COLO829 (cell line): ENCODE data around the gene TMED4.
"Not testable (repeated sequence)": the region's sequence is repeated elsewhere in the genome, so short reads cannot be mapped to it uniquely, and the experiment has no call there.

Experiments used
- DNase-seq: peaks from one replicate; pipeline ENCODE4 v3.0.0; 2012; ENCODE audit warnings: low spot score

Gene TMED4

GRCh38 chr7:44568771-44569560 lies 13.1 kb downstream of the TMED4 start:
- DNase-seq = no peak

DNA sequence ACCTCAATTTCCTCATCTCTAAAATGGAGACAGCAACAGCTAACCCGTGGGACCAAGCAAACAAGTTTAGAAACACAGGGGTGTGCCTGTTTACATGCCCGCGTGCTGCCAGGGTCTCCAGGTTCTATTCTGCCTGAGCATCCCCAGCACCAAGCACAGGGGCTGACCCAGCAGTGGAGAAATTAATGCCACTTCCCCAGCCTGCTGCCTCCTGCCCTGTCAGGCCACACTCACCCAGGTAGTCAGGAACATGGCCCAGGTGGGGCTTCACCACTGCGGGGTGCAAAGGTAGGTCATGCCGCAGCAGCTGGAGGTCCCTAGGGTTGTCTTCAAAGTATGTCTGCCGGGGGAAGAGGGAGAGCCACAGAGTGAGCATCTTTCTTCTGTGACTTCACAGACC lies 14.1 kb downstream of the TMED4 start:
- DNase-seq = no peak

DNA sequence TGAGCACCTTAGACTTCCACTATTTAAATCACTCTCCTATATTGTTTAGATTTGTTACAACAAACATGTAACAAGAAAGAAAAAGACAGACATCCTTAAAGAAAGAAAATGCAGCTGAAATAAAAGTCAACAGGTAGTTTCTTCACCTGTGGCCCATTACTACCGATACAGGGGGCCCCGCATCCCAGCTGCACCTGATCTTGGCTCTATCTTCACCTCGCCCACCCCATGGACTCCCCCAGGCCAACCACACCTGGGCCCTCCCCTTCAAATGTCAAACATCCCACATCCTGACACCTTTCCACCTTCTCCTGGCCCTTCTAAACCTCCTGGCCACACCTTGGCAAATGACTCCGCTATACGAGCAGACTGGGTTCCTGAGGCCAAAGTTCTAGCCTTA lies 15.4 kb downstream of the TMED4 start:
- DNase-seq = no peak

DNA sequence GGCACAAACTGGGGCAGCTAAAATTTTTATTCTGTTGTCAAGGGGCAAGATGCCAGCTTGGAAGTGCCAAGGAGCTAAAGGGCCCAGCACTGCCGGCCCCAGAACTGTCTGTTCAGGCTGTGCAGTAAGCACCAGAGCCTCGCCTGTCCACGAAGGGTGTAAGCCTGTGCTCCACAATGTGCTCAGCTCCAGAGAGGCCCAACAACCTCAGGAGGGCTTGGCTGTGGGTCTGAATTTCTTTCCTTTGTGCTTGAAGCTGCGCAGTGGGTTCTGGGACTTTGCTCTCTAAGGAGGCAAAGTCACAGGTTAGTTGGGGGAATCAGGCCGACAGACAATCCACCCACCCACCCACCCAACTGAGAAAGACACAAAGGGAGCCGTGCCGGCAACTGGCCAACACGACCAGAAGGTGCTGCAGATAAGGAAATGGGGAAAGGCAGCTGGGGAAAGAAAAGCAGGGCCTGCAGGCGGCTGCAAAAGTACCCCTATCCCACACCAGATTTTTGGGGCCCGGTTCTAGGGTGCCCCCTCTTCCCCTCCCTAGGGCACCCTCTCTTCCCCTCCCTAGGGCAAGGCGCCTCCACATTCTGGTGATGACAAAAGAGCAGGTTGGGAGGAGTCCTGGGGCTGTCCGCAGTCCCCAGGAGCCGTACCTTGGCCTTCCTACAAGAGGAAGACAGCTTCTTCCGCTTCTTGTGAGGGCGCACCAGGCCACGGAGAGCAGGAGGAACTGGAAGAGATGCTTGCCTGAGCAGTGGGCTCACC lies 16.1 kb downstream of the TMED4 start:
- DNase-seq = no peak

DNA sequence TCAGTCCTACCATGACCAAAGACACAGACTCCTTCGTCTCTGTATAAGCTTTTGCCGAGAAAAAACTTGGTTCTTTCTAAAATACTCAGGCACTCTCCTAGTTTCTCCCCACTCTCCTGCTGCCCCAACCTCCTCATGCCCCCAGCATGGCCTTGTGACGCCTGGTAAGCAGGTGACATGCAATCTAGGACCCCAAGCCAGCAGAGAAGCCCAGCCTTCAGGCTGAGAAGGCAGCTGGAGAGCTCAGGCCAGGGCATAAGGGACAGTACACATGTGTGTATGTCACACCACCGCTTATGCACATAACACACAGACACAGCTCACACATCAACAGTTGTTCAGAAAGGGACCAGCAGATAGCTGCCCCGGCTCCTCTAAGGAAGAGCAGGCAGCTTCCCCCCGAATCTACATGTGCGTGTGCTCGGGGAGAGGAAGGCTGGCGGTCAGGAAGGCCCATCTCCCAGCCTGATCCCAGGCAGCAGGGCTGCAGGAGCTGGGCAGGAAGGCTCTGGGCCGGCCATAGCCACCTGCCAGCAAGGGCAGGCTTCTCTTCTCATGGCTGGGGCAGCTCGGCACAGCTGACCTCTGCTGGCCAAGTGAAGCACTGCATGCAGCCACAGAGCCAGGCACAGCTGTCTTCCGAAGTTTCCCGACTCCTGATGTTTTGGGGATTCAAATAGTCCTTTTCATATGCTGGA lies 16.8 kb downstream of the TMED4 start:
- peak; percentile 62 for DNase-seq

- DNase-seq = no peak
These were observed 17.4 kb downstream of the TMED4 start for GRCh38 chr7:44564606-44565005.

DNA sequence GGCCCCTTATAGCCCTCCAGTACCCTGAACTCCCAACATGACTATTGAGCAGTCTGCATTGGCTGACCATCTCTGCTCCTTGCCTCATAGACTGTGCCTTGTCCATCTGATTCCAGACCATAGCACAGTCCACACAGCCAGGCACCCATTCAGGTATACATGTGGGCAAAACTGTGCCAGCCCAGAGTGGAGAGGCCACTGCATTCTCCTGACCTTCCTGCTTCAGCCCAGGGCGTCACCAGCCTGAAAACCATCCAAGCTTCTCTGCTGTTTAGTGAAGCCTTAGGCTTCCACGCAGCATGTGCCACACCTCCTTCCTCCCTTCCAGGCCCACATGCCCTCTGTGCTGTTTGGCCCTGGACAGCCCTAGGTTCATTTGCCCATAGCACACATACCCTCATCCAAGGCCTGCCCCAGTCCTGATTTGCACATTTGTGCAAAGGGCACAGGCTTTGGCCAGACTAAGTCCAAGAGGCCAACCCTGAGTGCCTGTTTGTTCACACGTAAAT lies 18.8 kb downstream of the TMED4 start:
- no peak for DNase-seq

DNA sequence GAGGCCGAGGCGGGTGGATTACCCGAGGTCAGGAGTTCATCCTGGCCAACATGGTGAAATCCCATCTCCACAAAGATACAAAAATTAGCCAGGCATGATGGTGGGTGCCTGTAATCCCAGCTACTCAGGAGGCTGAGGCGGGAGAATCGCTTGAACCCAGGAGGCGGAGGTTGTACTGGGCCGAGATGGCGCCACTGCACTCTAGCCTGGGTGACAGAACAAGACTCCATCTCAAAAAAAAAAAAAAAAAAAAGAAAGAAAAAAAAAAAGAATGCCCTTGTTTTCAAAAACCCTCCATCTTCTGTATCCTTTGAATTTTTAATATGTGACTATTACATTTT lies 19.4 kb downstream of the TMED4 start:
- not testable (repeated sequence) for DNase-seq

- DNase-seq = no peak
These were observed 19.9 kb downstream of the TMED4 start for GRCh38 chr7:44561962-44562621.

- DNase-seq = no peak
These were observed 20.6 kb downstream of the TMED4 start for GRCh38 chr7:44561481-44561880.

GRCh38 chr7:44559485-44559884 lies 22.5 kb downstream of the TMED4 start:
- no peak for DNase-seq

DNA sequence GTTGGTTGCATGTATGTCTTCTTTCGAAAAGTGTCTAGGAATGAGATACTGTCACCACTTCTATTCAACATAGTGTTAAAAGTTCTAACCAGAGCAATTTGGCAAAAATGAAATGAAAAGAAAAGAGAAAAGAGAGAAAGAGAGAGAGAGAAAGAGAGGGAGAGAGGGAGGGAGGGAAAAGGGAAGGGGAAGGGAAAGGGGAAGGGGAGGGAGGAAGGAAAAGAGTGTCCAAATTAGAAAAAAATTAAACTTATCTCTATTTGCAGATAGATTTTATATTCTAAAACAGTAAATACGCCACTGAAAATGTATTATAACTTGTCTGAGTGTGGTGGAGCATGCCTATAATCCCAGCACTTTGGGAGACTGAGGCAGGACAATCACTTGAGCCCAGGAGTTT lies 24.5 kb downstream of the TMED4 start:
- no peak for DNase-seq

DNA sequence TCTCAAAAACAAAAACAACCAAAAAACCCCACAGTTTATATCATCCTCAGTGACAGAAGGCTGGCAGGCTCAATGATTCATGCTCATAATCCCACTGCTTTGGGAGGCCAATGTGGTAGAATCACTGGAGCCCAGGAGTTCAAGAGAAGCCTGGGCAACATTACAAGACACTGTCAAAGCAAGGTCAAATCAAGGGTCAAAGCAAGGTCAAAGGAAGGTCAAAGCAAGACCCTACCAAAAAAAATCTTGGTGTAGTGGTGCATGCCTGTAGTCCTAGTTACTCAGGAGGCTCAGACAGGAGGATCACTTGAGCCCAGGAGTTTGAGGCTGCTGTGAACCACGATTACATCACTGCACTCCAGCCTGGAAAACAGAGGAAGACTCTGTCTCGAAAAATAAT lies 26.7 kb downstream of the TMED4 start:
- DNase-seq = no peak

GRCh38 chr7:44552473-44553005 lies 29.5 kb downstream of the TMED4 start:
- DNase-seq = not testable (repeated sequence)

DNA sequence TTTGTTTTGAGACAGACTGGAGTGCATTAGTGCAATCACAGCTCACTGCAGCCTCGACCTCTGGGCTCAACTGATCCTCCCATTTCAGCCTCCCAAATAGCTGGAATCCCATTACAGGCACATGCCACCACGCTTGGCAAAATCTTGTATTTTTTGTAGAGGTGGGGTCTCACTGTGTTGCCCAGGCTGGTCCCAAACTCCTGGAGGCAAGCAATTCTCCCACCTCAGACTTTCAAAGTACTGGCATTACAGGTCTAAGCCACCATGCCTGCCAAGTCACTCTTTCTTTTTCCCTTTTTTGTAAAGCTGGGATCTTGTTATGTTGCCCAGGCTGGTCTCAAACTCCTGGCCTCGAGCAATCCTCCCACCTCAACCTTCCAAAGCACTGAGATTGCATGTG lies 32.6 kb downstream of the TMED4 start:
- DNase-seq = no peak

- DNase-seq = no peak
These were observed 33.1 kb downstream of the TMED4 start for GRCh38 chr7:44548893-44549292.

DNA sequence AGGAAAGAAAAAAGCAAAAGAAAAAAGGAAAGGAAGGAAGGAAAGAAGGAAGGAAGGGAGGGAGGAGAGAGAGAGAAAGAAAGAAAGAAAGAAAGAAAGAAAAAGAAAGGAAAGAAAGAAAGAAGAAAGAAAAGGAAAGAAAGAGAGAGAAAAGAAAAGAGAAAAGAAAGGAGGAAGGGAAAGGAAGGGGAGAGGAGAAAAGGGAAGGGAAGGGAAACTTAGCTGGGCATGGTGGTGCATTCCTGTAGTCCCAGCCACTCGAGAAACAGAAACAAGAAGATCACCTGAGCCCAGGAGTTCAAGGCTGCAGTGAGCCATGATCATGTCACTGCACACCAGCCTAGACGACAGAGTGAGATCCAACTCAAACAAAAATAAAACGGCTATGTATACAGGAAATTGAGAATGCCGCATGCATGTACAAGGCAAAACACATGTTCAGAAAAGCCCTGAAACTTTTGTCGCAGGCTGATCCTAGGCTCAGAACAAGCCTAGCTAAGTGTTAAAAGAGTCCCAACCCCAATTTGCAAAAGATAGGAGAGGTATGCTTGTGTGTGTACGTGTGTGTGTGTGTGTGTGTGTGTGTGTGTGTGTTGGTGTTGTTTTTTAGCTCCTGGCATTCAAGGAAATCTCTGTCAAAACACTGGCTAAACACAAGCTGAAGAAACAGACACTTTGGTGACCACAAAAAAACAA lies 34.3 kb downstream of the TMED4 start:
- DNase-seq = no peak

- DNase-seq = no peak
These were observed 40.0 kb downstream of the TMED4 start for GRCh38 chr7:44541876-44542610.

- DNase-seq = no peak
These were observed 40.8 kb downstream of the TMED4 start, which contains the start of gene NPC1L1 for GRCh38 chr7:44541028-44541869. TSS of gene NPC1L1 (minus strand) at chr7:44541330. CDS start at chr7:44541259, 71 bp downstream.

- no peak for DNase-seq
These were observed 41.4 kb downstream of the TMED4 start for GRCh38 chr7:44540592-44541027.
